ENCODE measurements around the gene RBP2.

- TF ChIP-seq ESRRA (IDR thresholded peaks at IDR 0.05; ENCODE audit: borderline replicate concordance, low read length), result no peak
- TF ChIP-seq CTCF (IDR thresholded peaks at IDR 0.05), result no peak
- TF ChIP-seq, protein P1, sequence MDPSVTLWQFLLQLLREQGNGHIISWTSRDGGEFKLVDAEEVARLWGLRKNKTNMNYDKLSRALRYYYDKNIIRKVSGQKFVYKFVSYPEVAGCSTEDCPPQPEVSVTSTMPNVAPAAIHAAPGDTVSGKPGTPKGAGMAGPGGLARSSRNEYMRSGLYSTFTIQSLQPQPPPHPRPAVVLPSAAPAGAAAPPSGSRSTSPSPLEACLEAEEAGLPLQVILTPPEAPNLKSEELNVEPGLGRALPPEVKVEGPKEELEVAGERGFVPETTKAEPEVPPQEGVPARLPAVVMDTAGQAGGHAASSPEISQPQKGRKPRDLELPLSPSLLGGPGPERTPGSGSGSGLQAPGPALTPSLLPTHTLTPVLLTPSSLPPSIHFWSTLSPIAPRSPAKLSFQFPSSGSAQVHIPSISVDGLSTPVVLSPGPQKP (IDR thresholded peaks at IDR 0.05; ENCODE audit: low read depth, low read length), result no peak
- TF ChIP-seq PBX3 (IDR thresholded peaks at IDR 0.05), result no peak
These were observed 10.0 kb downstream of the RBP2 start for GRCh38 chr3:139466360-139466759.
